Thyroid gland (tissue), 4 donors: Measurements from ENCODE around the gene NDUFS8.

Experiments used
- CTCF ChIP-seq, 6 experiments: fragments of 200-600 bp in 3 of 6; fragments of 450-650 bp in 3 of 6; sonication (generic) in 3 of 6; IDR thresholded peaks; one replicate each; pipeline ENCODE4 v1.5.1; 2016 to 2019; ENCODE audit warnings: antibody characterized with exemption in 6 of 6, mild to moderate bottlenecking in 2 of 6, inconsistent platforms in 1 of 6, moderate library complexity in 1 of 6
- POLR2A ChIP-seq, 2 donors: fragments of 450-650 bp; IDR thresholded peaks; one replicate each; pipeline ENCODE4 v1.6.1; 2017; ENCODE audit warnings: antibody characterized with exemption in 2 of 2, mild to moderate bottlenecking in 2 of 2, moderate library complexity in 1 of 2

DNA sequence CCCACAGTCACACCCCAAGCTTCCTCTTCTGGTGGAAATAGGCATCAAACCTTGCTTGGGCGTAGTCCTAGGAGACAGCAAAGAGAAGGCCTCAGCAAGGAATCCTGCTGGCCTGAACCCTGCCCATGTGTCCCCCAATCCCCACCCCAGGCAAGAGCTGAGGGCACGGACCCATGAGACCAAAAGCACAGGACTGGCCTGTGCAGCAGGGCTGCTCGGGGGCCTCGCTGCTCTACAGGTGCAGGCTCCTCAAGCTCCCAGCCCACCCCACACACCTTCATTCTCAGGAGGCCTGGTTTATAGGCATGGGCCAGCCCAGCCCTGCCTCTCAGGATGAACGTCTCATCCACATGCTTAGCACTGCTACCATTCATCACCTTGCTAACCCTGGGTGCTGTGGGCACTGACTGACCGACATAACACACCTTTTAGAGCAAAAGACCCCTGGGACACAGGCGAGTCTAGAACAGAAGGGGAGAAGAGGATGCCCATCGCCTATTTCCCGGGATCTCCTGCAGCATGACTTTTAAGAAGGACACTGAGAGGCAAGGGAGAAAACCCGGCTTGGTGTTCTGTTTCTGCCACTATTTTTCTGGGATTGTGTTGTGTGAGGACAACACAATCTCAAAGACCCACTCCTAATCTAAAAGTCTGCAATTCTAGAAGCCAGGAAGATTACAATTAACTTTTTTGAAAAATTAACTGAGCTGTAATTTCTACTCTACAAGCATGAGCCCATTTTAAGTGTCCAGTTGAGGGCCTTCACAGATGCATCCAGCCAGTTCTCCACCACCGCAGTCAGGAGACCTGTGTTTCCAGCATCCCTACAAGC, 23.7 kb downstream of the NDUFS8 start:
- TF ChIP-seq CTCF (IDR thresholded peaks at IDR 0.05) (no peak), POLR2A (IDR thresholded peaks at IDR 0.05) (no peak)
